AG04449 (cell line): ENCODE results near the gene ADAMTSL2.

Experiments
- CTCF ChIA-PET: fragments of 350-600 bp; formaldehyde crosslinking; extraction: SDS; loops from one replicate; lab custom pipeline; 2021; ENCODE audit warnings: antibody characterized with exemption; lab: Yijun Ruan, JAX
- POLR2A ChIA-PET: fragments of 400-600, 350-600 bp; formaldehyde crosslinking; extraction: SDS; loops from one replicate; lab custom pipeline; 2020; ENCODE audit warnings: antibody characterized with exemption, inconsistent platforms; lab: Yijun Ruan, JAX
- DNase-seq: peaks from one replicate; pipeline ENCODE4 v3.0.0-alpha.2; 2010; ENCODE audit warnings: low read depth, low spot score
- H3K4me3 ChIP-seq: 2 replicates; pipeline ENCODE4 v1.5.1; 2011; ENCODE audit warnings: low read depth, mild to moderate bottlenecking, control low read depth, low read length
- CTCF ChIP-seq: IDR thresholded peaks from one replicate; pipeline ENCODE4 v1.5.1; 2011; ENCODE audit warnings: mild to moderate bottlenecking, moderate library complexity, low read length, control low read depth, inconsistent platforms; ENCODE audit not compliant: insufficient read depth; ENCODE audit errors: missing control alignments

The ADAMTSL2 gene

DNA sequence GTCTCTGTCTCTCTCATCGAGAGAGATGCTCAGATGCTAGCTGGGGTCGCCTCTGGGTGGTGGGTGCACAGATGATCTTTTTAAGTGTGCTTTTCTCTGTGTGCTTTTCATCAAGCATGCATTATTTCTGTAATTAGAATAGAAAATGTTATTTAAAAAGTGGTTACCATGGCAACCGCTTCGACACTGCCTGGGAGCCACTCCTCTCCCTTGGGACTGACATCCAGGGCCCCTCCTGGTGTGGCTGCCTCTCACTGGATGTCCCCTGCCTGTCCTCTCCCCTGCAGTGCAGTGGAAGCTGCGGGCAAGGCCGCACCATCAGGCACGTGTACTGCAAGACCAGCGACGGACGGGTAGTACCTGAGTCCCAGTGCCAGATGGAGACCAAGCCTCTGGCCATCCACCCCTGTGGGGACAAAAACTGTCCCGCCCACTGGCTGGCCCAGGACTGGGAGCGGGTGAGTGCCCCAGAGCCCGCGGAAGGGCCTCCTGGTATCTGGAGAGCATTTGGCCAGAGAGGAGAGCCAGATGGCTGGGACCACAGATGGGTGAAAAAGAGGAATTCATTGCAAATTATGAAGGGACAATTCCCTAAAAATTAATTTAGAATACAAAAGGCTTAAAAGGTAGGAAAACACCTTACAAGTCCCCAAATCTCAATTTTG, 34.7 kb downstream of the ADAMTSL2 start:
- TF ChIP-seq CTCF: no peak
- DNase-seq: no peak
- POLR2A ChIA-PET: no interaction called here
- no peak overlapping the region for H3K4me3 ChIP-seq
- CTCF ChIA-PET: interaction anchor here (0.8 kb wide), 1 partner anchor 11 kb away, joined by 3 read pairs; no protein-coding TSS in a partner anchor

DNA sequence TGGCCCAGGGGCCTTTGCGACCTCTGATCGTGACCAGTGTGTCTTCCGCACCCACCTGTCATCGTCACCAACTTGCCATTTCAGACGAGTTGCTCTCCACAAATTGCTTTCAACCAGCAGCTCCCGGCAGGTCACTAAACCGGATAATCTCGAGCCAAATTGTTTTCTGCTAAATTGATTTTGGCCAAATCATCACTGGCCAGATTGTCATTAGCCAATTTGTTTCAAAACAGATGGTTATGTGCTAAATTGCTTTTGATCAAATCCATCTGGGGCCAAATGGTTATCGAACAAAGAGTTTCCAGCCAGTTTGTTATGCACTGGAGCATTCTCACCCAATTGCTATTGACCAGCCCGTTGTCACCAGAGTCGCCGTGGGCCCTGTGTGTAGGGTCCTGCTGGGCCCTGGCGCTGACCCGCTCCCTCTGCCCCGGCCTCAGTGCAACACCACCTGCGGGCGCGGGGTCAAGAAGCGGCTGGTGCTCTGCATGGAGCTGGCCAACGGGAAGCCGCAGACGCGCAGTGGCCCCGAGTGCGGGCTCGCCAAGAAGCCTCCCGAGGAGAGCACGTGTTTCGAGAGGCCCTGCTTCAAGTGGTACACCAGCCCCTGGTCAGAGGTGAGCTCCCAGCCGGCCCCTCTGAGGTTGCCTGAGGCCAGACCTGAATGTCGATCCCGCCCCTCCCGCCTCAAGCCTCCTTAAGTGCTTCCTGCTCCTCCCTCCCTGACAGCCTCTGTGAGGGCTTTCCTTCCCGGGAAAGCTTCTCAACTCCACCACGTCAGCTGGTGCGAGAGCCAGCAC, 35.6 kb downstream of the ADAMTSL2 start:
- no peak for DNase-seq
- ChIA-PET POLR2A (no interaction called here), CTCF (no interaction called here)
- no peak for TF ChIP-seq CTCF
- H3K4me3 ChIP-seq: no peak overlapping the region

DNA sequence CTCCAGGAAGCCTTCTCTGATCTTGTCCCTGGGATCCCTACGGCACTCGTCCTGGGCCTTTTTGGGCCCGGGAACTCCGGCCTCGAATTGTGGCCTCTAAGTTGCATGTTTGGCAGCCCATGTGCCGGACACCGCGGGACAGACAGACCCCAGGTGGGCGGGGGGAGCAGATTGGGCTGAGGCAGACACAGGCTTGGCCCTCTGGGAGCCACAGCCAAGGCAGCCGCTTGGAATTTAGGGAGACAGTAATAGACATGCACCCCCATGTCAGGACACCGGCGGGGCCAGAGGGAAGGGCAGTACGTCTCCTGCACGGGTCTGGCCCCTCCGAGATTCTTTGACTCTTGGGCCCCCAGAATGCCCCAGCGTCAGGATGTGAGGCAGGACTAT, 36.2 kb downstream of the ADAMTSL2 start:
- TF ChIP-seq CTCF: no peak
- ChIA-PET CTCF (no interaction called here), POLR2A (no interaction called here)
- no peak for DNase-seq
- no peak overlapping the region for H3K4me3 ChIP-seq

- no peak for TF ChIP-seq CTCF
- DNase-seq: no peak
- H3K4me3 ChIP-seq: no peak overlapping the region
- POLR2A ChIA-PET: no interaction called here
- CTCF ChIA-PET: interaction anchor here (0.5 kb wide), 1 partner anchor 918 kb away, joined by 3 read pairs; no protein-coding TSS in a partner anchor
Observed at GRCh38 chr9:133571391-133571890, 36.9 kb downstream of the ADAMTSL2 start.

- ChIA-PET CTCF (no interaction called here), POLR2A (no interaction called here)
- no peak for TF ChIP-seq CTCF
- H3K4me3 ChIP-seq: no peak overlapping the region
- DNase-seq: no peak
Observed at GRCh38 chr9:133571896-133572595, 37.5 kb downstream of the ADAMTSL2 start.
